Suprapubic skin (tissue), 3 donors: ENCODE data around the gene CAMSAP1.
"Not testable (repeated sequence)": the region's sequence is repeated elsewhere in the genome, so short reads cannot be mapped to it uniquely, and the experiment has no call there.

Experiments used
- CTCF ChIP-seq, 2 donors: fragments of 200-600 bp in 1 of 2; fragments of 450-650 bp in 1 of 2; sonication (generic) in 1 of 2; IDR thresholded peaks; one replicate each; pipeline ENCODE4 v1.5.1; 2016 to 2019; ENCODE audit warnings: antibody characterized with exemption in 2 of 2, mild to moderate bottlenecking in 1 of 2, moderate library complexity in 1 of 2
- EP300 ChIP-seq: sonication (generic); formaldehyde crosslinking; IDR thresholded peaks from one replicate; pipeline ENCODE4 v1.6.1; 2017; ENCODE audit warnings: antibody characterized with exemption

- TF ChIP-seq CTCF (IDR thresholded peaks at IDR 0.05); EP300: not testable (repeated sequence)
Measured at GRCh38 chr9:135916227-135916626, 8.9 kb upstream of the CAMSAP1 start.
